HG03095 (cell line): ENCODE data around the gene NSRP1.
"Not testable (repeated sequence)": the region's sequence is repeated elsewhere in the genome, so short reads cannot be mapped to it uniquely, and the experiment has no call there.

Experiments
- ATAC-seq: cut with Tn5 transposase; IDR thresholded peaks from one replicate; pipeline ENCODE4 v1.9.1; 2021; ENCODE audit warnings: moderate library complexity; ENCODE audit not compliant: unreplicated experiment

NSRP1 gene

DNA sequence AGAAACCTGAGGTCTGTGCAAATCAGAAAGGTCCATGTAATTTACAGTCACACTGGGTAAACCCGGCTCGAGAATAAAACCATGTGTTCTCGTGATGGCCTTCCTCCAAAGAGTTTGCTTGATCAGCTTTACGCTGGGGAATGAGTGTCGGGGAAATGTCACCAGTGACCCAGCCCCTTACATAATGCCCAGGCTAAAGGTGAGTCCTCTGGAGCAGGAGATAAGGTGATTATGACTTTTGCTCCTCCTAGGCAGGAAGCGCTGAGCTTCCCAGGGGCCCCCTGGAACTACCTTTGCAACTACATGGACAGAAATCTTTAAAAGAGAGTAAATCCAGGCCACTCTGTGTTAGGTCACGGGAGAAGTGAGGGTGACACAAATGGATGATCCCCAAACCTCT, 103.2 kb downstream of the NSRP1 start:
- no peak for ATAC-seq

DNA sequence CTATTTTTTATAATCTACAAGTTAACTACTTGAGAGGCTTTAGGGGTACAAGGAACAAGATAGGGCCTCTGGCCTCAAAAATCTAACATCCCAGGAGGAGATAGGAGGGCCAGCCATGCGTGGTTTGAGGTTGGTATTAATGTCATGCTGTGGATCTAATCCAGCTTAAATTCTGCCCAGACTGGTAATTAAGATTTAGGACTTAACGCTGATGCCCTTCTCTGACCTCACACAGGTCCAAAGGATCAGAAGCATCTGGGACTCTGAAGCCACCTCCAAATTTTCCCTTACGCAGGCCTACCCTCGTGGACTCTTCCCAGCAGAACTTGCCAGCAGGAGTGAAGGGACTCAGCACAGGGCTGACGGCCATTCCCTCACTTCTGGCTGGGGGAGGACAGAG, 103.8 kb downstream of the NSRP1 start:
- ATAC-seq, result no peak

DNA sequence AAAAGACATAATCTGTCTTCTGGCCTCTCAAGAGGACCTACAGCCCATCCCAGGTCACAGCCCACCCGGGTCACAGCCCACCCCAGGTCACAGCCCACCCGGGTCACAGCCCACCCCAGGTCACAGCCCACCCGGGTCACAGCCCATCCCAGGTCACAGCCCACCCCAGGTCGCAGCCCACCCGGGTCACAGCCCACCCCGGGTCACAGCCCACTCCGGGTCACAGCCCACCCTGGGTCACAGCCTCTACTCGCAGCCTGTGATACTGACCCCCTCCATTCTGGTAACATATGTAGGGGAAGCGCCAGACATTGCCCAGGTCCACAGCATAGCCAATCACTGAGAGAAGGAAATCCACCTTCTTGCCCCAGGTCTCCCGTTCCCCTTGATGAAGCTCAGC, 104.7 kb downstream of the NSRP1 start:
- no peak for ATAC-seq

GRCh38 chr17:30222251-30222650, 105.6 kb downstream of the NSRP1 start:
- no peak for ATAC-seq

- no peak for ATAC-seq
These were observed 106.1 kb downstream of the NSRP1 start for GRCh38 chr17:30222721-30223175.

DNA sequence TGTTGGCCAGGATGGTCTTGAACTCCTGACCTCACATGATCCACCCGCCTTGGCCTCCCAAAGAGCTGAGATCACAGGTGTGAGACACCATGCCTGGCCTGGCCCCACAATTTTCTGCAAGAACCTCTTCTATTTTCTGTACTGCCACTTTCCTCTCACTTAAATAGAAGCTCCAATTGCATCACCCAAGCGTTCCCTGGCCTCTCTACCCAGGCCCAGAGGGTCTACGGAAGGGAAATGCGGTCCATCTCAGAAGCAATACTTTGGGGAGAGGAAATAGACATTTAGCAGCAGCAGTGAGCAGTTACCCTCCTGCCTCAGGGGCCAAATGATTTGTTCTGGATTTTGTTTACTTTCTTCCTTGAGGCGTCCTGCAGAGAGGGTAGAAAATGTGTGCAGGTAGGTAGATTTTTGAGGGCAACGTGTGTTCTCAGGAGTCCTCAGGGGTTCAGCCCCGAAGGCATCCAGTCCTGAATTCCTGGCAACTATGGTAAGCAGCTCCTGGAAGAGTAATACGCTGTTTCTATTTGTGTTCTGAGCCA, 107.9 kb downstream of the NSRP1 start:
- ATAC-seq, result no peak

DNA sequence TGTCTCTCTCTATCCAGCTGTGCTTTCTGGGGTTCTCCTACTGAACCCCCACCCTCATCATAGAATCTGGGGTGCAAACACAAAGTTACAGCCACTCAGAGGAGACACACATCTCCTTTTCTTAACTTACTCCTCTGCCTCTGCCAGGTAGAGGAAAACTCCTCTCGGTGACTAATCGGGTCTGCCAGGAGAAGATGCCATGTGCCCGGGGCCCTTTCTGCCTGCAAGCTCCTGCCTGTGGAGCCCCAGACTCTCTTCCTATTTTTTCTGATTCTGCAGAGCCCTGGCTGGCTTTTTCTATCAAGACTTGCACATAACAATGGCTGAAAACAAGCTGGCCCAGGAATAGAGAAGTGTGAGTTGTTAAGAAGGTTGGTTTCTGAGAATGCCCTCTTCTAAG, 108.5 kb downstream of the NSRP1 start:
- no peak for ATAC-seq

DNA sequence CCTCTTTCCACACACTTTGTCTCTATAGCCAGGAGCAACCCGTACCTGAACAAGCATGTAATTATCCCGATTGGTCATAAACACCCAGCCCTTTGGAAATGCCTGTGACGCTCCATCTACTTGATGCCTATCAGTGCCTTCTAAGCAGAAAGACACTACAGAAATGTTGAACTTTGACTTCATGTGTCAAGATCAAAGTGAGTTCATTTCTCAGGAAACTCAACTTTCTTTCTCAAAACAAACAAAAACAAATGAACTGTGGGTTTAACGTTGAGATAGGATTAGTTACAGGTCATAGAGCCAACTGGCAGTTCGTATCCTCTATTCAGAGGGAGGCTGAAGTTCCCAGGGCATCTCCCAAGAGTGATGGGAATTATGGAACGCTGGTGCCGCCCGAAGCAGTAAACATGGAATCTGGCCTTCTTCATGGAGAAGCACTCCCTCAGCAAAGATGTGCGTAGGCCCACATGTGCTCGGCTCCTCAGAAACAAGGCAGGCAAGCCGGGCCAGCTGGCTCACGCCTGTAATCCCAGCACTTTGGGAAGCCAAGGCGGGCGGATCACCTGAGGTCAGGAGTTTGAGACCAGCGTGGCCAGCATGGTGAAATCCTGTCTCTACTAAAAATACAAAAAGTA, 109.4 kb downstream of the NSRP1 start:
- ATAC-seq, result no peak

DNA sequence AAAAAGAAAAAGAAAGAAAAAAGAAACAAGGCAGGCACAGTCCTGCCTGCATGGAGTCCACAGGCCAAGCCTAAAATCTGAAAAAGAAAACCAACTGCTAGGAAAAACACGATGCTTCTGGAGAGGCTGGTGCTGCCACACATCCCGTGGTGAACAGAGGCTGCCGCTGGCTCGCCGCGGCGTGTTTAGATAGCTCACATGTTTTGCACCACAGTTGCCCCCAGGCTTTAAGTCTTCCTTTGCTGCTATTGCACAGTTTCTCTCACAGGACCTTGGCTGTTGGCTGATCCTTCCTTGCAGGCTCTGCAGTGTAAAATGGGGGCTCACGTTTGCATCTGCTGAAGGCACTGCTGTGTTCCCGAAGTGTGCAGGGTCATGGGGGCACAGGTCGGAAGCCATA, 110.3 kb downstream of the NSRP1 start:
- ATAC-seq, result no peak

GRCh38 chr17:30228011-30228410, 111.4 kb downstream of the NSRP1 start:
- no peak for ATAC-seq

DNA sequence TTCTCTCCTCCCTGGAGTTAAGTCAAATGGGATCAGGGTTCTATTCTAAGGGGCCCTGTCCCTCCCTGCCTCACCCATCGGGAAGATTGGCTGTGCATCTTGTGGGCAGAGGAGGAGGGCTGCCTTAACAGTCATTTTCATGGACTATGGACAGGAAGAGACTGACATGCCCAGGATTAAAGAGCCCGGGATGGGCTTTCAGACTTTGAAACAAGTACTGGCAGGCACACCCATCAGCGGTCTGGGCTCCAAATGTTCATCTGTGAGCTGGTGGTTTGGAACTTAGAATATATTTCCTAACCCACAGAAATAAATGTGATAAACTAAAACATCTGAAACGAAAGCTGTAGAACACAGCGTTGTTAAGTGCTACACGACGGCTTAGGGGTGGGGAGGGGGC, 112.4 kb downstream of the NSRP1 start:
- ATAC-seq, result no peak

- not testable (repeated sequence) for ATAC-seq
These were observed 113.4 kb downstream of the NSRP1 start for GRCh38 chr17:30230009-30230408.

- no peak for ATAC-seq
These were observed 114.0 kb downstream of the NSRP1 start for GRCh38 chr17:30230596-30231125.

GRCh38 chr17:30232015-30232823, 115.6 kb downstream of the NSRP1 start:
- ATAC-seq, result no peak

- ATAC-seq, result no peak
These were observed 116.3 kb downstream of the NSRP1 start for GRCh38 chr17:30232824-30233427.

DNA sequence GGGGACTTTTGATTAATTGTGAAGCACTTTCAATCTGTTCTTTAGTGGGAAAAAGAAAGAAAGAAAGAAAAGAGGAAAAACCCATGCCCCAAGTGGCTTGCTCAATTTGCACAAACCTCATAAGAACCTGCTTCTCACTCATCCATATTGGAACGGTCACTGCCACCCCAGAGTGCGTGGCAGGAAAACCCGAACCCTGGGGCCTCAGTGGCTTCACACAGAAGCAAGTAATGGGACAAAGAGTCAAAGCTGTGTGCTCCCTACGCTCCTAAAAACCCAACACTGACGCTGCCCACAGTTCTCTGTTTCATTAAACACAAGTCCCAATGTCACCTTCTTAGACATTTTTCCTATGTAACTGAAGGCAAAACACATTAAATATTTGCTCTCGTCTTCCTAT, 117.7 kb downstream of the NSRP1 start:
- ATAC-seq, result no peak

DNA sequence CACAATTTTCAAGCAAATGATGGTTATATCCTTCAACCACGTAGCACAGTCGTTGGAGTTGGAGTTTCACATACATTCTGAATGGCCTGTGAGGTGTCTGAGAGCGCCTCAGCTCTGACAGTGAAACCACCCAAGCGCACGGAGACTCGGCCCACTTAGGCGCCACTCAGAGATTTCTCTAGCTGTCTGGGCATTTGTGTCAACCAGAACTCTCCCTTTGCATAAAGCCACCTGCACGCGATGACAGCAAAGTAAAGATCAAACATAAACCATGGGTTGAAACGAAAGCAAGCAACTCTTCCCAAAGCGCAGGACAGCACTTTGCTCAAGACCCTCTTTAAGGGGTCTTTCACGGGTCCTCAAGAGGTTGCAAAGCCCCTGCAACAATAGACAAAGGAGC, 118.3 kb downstream of the NSRP1 start:
- no peak for ATAC-seq

GRCh38 chr17:30235386-30236296, 119.0 kb downstream of the NSRP1 start, which contains the start of gene SLC6A4:
Gene SLC6A4, minus strand, starts transcription at chr17:30235697. Its CDS starts 13,739 bp downstream, at chr17:30221958.
- no peak for ATAC-seq
